ENCODE results near the gene CERS1.

The CERS1 gene

GRCh38 chr19:18854982-18855381 lies 41.0 kb downstream of the CERS1 start:
- no peak for TF ChIP-seq CTCF (conservative IDR thresholded peaks at IDR 0.05; ENCODE audit: low read depth, low read length)
- no peak overlapping the region for H3K4me3 ChIP-seq (ENCODE audit: low read depth, low read length)
- DNase-seq (ENCODE audit: low read depth): no peak

DNA sequence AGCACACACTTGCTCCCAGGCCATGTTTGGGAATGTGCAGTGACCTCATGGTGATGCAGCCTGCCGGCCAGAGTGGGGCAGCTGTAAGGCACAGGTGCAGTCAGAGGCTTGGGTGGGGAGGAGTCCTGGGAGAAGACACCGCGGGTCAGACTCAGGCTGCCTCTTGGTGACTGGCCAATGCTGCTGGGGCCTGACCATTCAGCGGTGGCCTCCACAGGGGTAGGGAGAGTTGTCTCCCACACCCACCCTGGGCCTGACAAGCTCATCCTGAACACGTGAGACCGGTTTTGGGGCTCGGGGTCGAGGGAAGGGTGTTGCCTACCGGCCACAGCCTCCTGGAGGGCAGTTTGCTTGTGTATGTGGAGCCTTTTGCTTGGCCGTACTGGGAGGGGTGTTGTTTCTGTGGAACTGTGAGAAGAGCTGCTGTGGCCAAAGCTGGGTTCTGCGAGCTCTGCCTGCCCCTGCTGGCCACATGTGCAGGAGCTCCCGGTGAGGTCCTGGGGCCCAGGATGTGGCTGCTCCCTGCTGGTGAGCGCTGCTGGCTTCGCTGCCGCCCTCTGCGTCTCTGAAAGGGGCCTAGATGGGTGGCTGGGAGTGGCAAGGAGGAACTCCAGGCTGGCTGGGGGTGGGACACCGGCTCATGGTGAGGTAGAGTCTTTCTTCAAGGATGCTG lies 42.1 kb downstream of the CERS1 start:
- no peak for DNase-seq (ENCODE audit: low read depth)
- TF ChIP-seq CTCF (conservative IDR thresholded peaks at IDR 0.05; ENCODE audit: low read depth, low read length): peak; percentile 19
- H3K4me3 ChIP-seq (ENCODE audit: low read depth, low read length): no peak overlapping the region

DNA sequence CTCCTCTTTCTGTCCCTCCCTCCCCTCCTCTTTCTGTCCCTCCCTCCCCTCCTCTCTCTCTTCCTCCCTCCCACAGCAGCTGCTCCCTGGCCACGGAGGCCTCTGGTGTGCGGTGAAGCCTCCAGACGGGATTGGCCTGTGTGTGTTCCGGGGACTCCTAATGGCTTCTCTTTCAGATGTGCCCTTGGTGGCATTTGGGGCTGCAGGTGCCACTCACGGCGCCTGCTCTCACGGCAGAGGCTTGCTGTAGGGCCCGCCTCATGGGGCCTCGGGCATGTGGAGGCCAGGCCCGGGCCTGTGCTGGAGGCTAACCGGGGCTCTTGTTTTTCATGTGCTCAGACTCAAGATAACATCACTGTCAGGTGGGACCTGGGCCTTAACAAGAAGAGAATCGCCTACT lies 43.3 kb downstream of the CERS1 start:
- no peak for TF ChIP-seq CTCF (conservative IDR thresholded peaks at IDR 0.05; ENCODE audit: low read depth, low read length)
- no peak for DNase-seq (ENCODE audit: low read depth)

GRCh38 chr19:18851673-18852325 lies 44.2 kb downstream of the CERS1 start:
- DNase-seq (ENCODE audit: low read depth): no peak
- no peak for TF ChIP-seq CTCF (conservative IDR thresholded peaks at IDR 0.05; ENCODE audit: low read depth, low read length)
- H3K4me3 ChIP-seq (ENCODE audit: low read depth, low read length): no peak overlapping the region

More for the DNA sequence above, 43.3 kb downstream of the CERS1 start:
- no peak overlapping the region for H3K4me3 ChIP-seq (ENCODE audit: low read depth, low read length)

GRCh38 chr19:18850471-18851375 lies 45.2 kb downstream of the CERS1 start:
- no peak overlapping the region for H3K4me3 ChIP-seq (ENCODE audit: low read depth, low read length)
- peak; percentile 17 for DNase-seq (ENCODE audit: low read depth)
- TF ChIP-seq CTCF (conservative IDR thresholded peaks at IDR 0.05; ENCODE audit: low read depth, low read length): no peak

- TF ChIP-seq CTCF (conservative IDR thresholded peaks at IDR 0.05; ENCODE audit: low read depth, low read length): no peak
- peak; percentile 20 for DNase-seq (ENCODE audit: low read depth)
- H3K4me3 ChIP-seq (ENCODE audit: low read depth, low read length): no peak overlapping the region
These were observed 46.0 kb downstream of the CERS1 start for GRCh38 chr19:18849838-18850400.
